Measurements from ENCODE around the gene MBD3L3.
A peak's percentile ranks its signal among the peaks of the same experiment; 100 is the strongest.
"Not testable (repeated sequence)": the region's sequence is repeated elsewhere in the genome, so short reads cannot be mapped to it uniquely, and the experiment has no call there.

The MBD3L3 gene

GRCh38 chr19:7058576-7058975, at the start of gene MBD3L3:
Gene MBD3L3 (minus strand): TSS chr19:7058676. CDS start chr19:7058605, 71 bp downstream.
- not testable (repeated sequence) for DNase-seq (ENCODE audit: low read depth); H3K4me3 ChIP-seq (ENCODE audit: low read depth, low read length)

- H3K4me3 ChIP-seq (ENCODE audit: low read depth, low read length): no peak overlapping the region
- TF ChIP-seq, protein P1, sequence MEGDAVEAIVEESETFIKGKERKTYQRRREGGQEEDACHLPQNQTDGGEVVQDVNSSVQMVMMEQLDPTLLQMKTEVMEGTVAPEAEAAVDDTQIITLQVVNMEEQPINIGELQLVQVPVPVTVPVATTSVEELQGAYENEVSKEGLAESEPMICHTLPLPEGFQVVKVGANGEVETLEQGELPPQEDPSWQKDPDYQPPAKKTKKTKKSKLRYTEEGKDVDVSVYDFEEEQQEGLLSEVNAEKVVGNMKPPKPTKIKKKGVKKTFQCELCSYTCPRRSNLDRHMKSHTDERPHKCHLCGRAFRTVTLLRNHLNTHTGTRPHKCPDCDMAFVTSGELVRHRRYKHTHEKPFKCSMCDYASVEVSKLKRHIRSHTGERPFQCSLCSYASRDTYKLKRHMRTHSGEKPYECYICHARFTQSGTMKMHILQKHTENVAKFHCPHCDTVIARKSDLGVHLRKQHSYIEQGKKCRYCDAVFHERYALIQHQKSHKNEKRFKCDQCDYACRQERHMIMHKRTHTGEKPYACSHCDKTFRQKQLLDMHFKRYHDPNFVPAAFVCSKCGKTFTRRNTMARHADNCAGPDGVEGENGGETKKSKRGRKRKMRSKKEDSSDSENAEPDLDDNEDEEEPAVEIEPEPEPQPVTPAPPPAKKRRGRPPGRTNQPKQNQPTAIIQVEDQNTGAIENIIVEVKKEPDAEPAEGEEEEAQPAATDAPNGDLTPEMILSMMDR (IDR thresholded peaks at IDR 0.05; ENCODE audit: insufficient read depth, low read depth, low read length, missing control alignments): no peak
- no peak for DNase-seq (ENCODE audit: low read depth)
Observed at GRCh38 chr19:7106711-7107657, 48.5 kb upstream of the MBD3L3 start.

DNA sequence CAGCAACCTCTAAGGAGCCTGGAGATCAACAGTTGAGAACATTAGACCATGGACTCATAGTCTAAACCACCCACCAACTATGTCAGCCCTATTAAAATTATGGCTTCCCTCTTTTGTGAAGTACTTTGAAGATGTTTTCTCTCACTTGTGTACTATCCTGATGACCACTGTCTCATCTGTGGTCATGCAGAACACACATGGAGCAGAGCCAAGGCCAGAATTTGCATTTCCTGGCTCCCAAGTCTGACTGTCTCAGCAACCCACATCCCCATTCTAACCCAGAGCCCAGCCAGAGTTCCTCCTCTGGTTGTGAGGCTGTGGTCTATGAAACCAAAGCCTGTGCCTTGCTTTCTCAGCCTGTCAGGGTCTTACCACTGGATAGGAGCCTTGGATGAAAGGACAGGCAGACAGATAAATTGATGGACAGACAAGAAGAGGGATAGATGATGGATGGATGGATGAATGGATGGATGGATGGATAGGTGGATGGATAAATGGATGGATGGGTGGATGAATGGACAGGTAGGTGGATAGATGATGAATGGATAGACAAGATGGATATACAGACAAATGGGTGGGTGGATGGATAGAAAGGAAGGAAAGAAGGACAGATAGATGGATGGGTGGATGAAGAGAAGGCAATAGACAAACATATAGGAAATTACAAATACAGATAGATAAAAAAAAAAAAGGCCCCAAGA, 46.4 kb upstream of the MBD3L3 start:
- TF ChIP-seq, protein P1 (IDR thresholded peaks at IDR 0.05; ENCODE audit: insufficient read depth, low read depth, low read length, missing control alignments): no peak
- peak; percentile 77 for DNase-seq (ENCODE audit: low read depth)
- H3K4me3 ChIP-seq (ENCODE audit: low read depth, low read length): no peak overlapping the region

- TF ChIP-seq, protein P1 (IDR thresholded peaks at IDR 0.05; ENCODE audit: insufficient read depth, low read depth, low read length, missing control alignments): no peak
- DNase-seq (ENCODE audit: low read depth): no peak
- no peak overlapping the region for H3K4me3 ChIP-seq (ENCODE audit: low read depth, low read length)
Observed at GRCh38 chr19:7101498-7102253, 43.2 kb upstream of the MBD3L3 start.

- TF ChIP-seq, protein P1 (IDR thresholded peaks at IDR 0.05; ENCODE audit: insufficient read depth, low read depth, low read length, missing control alignments): no peak
- DNase-seq (ENCODE audit: low read depth): no peak
- H3K4me3 ChIP-seq (ENCODE audit: low read depth, low read length): peak overlapping the region; percentile 64
Observed at GRCh38 chr19:7099597-7099921, 41.1 kb upstream of the MBD3L3 start.

DNA sequence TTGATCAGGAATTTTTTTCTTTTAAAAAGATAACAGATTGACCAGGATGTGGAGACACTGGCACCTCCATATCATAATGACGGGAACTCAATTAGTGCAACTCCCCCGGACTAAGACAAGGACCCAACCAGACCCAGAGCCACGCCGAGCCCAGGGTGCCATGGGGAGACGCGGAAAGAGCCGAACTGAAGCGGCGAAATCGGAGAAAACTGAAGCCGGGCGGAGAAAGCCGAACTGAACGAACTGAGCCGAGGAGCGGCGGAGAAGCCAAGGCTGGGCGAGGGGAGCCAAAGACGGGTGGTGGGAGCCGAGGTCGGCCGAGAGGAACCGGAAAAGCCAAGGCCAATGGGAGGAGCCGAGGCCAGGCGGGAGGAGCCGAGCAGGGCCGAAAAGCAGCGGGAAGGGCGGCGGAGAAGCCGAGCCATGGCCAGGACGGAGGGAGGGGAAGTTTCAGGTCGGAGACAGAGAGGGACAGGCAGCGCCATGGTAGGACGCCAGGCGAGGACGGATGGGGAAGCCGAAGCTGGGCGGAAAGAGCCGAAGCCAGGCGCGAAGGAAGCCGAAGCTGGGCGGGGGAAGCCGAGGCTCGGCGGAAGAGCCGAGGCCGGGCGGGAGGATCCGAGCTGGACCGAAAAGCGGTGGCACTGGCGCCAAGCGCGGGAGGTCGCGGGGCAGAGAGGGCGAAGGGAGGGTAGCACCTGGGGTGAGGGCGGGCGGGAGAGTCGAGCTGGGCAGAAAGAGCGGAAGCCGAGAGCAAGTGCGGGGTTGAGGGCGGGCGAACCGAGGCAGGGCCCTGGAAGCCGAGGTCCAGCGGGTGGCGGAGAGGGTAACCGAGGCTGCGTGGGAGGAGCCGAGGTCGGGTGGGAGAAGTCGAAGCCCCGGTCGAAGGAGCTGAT, 40.5 kb upstream of the MBD3L3 start:
- TF ChIP-seq, protein P1 (IDR thresholded peaks at IDR 0.05; ENCODE audit: insufficient read depth, low read depth, low read length, missing control alignments): no peak
- DNase-seq (ENCODE audit: low read depth): peak; percentile 96
- H3K4me3 ChIP-seq (ENCODE audit: low read depth, low read length): peak overlapping the region; percentile 64
